ENCODE measurements around the gene HOXB2.

HOXB2 gene

GRCh38 chr17:48553826-48554225, 8.9 kb upstream of the HOXB2 start:
- H3K4me3 ChIP-seq (ENCODE audit: low read depth, low read length) = no peak overlapping the region

GRCh38 chr17:48553190-48553547, 8.3 kb upstream of the HOXB2 start:
- H3K4me3 ChIP-seq (ENCODE audit: low read depth, low read length) = no peak overlapping the region

- H3K4me3 ChIP-seq (ENCODE audit: low read depth, low read length) = no peak overlapping the region
These were observed 7.7 kb upstream of the HOXB2 start for GRCh38 chr17:48552466-48553189.

GRCh38 chr17:48551596-48552465, 6.9 kb upstream of the HOXB2 start:
- no peak overlapping the region for H3K4me3 ChIP-seq (ENCODE audit: low read depth, low read length)

- no peak overlapping the region for H3K4me3 ChIP-seq (ENCODE audit: low read depth, low read length)
These were observed 6.3 kb upstream of the HOXB2 start for GRCh38 chr17:48551214-48551555.

GRCh38 chr17:48550502-48551213, 5.7 kb upstream of the HOXB2 start:
- no peak overlapping the region for H3K4me3 ChIP-seq (ENCODE audit: low read depth, low read length)

- H3K4me3 ChIP-seq (ENCODE audit: low read depth, low read length) = no peak overlapping the region
These were observed 5.1 kb upstream of the HOXB2 start for GRCh38 chr17:48549914-48550501.

GRCh38 chr17:48549281-48549630, 4.3 kb upstream of the HOXB2 start:
- H3K4me3 ChIP-seq (ENCODE audit: low read depth, low read length) = no peak overlapping the region

GRCh38 chr17:48548523-48549280, 3.8 kb upstream of the HOXB2 start:
- no peak overlapping the region for H3K4me3 ChIP-seq (ENCODE audit: low read depth, low read length)

- no peak overlapping the region for H3K4me3 ChIP-seq (ENCODE audit: low read depth, low read length)
These were observed 3.1 kb upstream of the HOXB2 start for GRCh38 chr17:48547808-48548522.

- no peak overlapping the region for H3K4me3 ChIP-seq (ENCODE audit: low read depth, low read length)
These were observed 2.3 kb upstream of the HOXB2 start for GRCh38 chr17:48546924-48547807.

- no peak overlapping the region for H3K4me3 ChIP-seq (ENCODE audit: low read depth, low read length)
These were observed 1.4 kb upstream of the HOXB2 start for GRCh38 chr17:48546137-48546923.

GRCh38 chr17:48545539-48545938, 630 bp upstream of the HOXB2 start:
- H3K4me3 ChIP-seq (ENCODE audit: low read depth, low read length) = no peak overlapping the region

GRCh38 chr17:48544349-48545021, 424 bp downstream of the HOXB2 start:
- H3K4me3 ChIP-seq (ENCODE audit: low read depth, low read length) = no peak overlapping the region

GRCh38 chr17:48543854-48544348, 1.0 kb downstream of the HOXB2 start:
- no peak overlapping the region for H3K4me3 ChIP-seq (ENCODE audit: low read depth, low read length)

GRCh38 chr17:48543107-48543853, 1.6 kb downstream of the HOXB2 start:
- H3K4me3 ChIP-seq (ENCODE audit: low read depth, low read length) = peak overlapping the region; percentile 8

GRCh38 chr17:48542698-48543106, 2.2 kb downstream of the HOXB2 start:
- no peak overlapping the region for H3K4me3 ChIP-seq (ENCODE audit: low read depth, low read length)

Measured in iPS-11a (cell line).